ENCODE results near the gene ASS1. TPM values are rescaled to one million over a fixed set of nuclear protein-coding genes. Genes with fewer than 3 reads are reported as not detected.

ASS1 gene
- total and polyA plus RNA-seq, 2 donors (not counting 1 experiment from before 2014, with no cell fraction given), result 0.30 to 0.44 TPM

DNA sequence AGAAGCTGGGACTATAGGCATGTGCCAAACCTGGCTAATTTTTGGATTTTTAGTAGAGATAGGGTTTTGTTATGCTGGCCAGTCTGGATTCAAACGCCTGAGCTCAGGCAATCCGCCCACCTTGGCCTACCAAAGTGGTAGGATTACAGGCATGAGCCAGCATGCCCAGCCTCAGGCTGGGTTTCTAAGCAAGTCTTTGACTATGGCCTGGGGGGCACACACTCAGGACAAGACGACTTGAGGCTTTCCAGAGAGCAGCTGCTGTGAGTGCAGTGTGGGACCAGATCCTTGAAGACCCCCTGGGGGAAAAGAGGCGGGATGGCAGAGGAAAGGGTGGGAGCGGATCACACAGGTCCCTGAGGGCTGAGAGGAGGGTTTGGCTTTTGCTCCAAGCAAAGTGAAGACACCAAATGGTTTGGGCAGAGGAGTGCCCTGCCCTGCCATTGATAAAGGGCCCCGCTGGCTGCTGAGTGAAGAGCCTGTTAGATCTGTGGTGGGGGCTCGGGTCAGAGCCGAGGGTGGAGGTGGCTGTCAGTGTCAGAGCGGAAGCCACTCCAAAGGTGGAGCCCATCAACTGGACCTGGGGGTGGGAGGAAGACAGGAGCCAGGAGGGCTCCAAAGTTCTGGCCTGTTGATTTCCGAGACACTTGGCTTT, 87.8 kb downstream of the ASS1 start:
- no peaks in the 10 kb centered on the region for H3K9me3 Mint-ChIP-seq (ENCODE audit: insufficient read depth)
- no peak overlapping the region for H3K27ac Mint-ChIP-seq
- H3K4me1 ChIP-seq (ENCODE audit: control insufficient read depth in 2 of 2, insufficient read depth in 2 of 2, low read length in 2 of 2), result peaks cover 0 to 3% of the 10 kb centered on the region in 2 donors
- no peak overlapping the region for H3K4me2 ChIP-seq (replicated peaks; ENCODE audit: low read depth, low read length, poor library complexity, severe bottlenecking)
- intact Hi-C loops (cut with micrococcal nuclease), result no loop called here
- peaks cover 30% of the 10 kb centered on the region for H3K27me3 Mint-ChIP-seq
- H3K9me3 ChIP-seq (ENCODE audit: control extremely low read depth in 1 of 3, control insufficient read depth in 2 of 3, insufficient read depth in 1 of 3, low read length in 2 of 3), result no peaks in the 10 kb centered on the region
- H3K79me2 ChIP-seq (ENCODE audit: control insufficient read depth, insufficient read depth, low read length), result no peaks in the 10 kb centered on the region
- WGBS (ENCODE audit: insufficient coverage), result 86% methylated on average over 9 of the region's 10 CpGs
- ChIA-PET CTCF (no interaction called here), POLR2A (no interaction called here)
- no peak overlapping the region for H3K4me3 Mint-ChIP-seq
- ATAC-seq (ENCODE audit: low read depth) (no peak), DNase-seq (no peak)
- no peak overlapping the region for H2AFZ ChIP-seq (ENCODE audit: insufficient read depth, low read depth, low read length, poor library complexity, severe bottlenecking)
- no peak overlapping the region for H3K9ac ChIP-seq (ENCODE audit: low read length)
- H3K36me3 ChIP-seq (replicated peaks in 1 of 2; ENCODE audit: control extremely low read depth in 1 of 2, control insufficient read depth in 1 of 2, extremely low read depth in 1 of 2, insufficient read depth in 2 of 2, low read length in 1 of 2), result no peaks in the 10 kb centered on the region
- no peak overlapping the region for H3K4me3 ChIP-seq (ENCODE audit: control extremely low read depth in 1 of 5, extremely low read depth in 1 of 5, insufficient read depth in 1 of 5, low read depth in 2 of 5, low read length in 4 of 5)
- H4K20me1 ChIP-seq (ENCODE audit: control insufficient read depth, insufficient read depth, low read length, poor library complexity, severe bottlenecking), result no peaks in the 10 kb centered on the region
- peaks cover 0 to 21% (median 5%) of the 10 kb centered on the region in 4 experiments for H3K27me3 ChIP-seq (replicated peaks in 1 of 4; ENCODE audit: control extremely low read depth in 1 of 4, control insufficient read depth in 3 of 4, insufficient read depth in 4 of 4, low read length in 3 of 4)
- peaks cover 4% of the 10 kb centered on the region for H3K4me1 Mint-ChIP-seq
- TF ChIP-seq, protein P1, sequence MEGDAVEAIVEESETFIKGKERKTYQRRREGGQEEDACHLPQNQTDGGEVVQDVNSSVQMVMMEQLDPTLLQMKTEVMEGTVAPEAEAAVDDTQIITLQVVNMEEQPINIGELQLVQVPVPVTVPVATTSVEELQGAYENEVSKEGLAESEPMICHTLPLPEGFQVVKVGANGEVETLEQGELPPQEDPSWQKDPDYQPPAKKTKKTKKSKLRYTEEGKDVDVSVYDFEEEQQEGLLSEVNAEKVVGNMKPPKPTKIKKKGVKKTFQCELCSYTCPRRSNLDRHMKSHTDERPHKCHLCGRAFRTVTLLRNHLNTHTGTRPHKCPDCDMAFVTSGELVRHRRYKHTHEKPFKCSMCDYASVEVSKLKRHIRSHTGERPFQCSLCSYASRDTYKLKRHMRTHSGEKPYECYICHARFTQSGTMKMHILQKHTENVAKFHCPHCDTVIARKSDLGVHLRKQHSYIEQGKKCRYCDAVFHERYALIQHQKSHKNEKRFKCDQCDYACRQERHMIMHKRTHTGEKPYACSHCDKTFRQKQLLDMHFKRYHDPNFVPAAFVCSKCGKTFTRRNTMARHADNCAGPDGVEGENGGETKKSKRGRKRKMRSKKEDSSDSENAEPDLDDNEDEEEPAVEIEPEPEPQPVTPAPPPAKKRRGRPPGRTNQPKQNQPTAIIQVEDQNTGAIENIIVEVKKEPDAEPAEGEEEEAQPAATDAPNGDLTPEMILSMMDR (IDR thresholded peaks at IDR 0.05), result no peak
- no peak for TF ChIP-seq EZH2 (IDR thresholded peaks at IDR 0.05; ENCODE audit: borderline replicate concordance, insufficient read depth, low read depth, low read length, poor library complexity, severe bottlenecking)
- no peak overlapping the region for H3K27ac ChIP-seq (ENCODE audit: low read length in 2 of 2)

DNA sequence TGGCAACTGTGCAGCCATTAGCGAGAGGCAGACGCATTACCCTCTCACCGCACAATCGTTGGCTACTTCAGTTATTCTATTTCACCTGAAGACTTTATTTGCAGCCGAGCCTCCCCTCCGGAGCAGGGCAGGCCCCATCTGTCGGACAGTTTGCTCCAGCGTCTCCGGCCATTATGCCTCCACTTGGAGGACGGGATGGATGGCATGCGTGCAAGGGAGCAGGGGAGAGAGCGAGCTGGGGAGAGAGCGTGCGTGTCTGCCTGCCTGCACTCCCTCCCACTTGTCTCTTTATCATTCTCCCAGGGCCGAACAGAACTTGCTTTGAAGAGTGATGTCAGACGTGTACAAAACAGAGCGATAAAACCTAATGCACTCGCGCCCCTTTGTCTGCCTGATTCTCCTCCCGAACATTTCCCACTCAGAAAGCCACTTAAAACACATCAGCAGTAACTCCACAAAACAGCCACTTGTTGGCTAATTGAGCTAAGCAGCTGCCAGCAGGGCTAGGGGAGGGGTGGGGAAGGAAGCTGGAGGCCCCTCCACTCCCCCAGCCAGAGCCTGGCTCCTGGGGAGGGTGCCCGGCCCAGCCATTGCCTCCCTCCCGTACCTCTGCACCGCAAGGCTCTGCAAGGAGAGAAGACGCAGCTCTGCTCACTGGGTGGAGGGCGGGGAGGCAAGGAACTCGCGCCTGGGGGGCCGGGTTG, 91.2 kb downstream of the ASS1 start:
- Histone ChIP-seq H3K27ac (ENCODE audit: low read length in 2 of 2) (no peak overlapping the region), H3K36me3 (replicated peaks in 1 of 2; ENCODE audit: control extremely low read depth in 1 of 2, control insufficient read depth in 1 of 2, extremely low read depth in 1 of 2, insufficient read depth in 2 of 2, low read length in 1 of 2) (no peaks in the 10 kb centered on the region), H4K20me1 (ENCODE audit: control insufficient read depth, insufficient read depth, low read length, poor library complexity, severe bottlenecking) (no peaks in the 10 kb centered on the region), H3K79me2 (ENCODE audit: control insufficient read depth, insufficient read depth, low read length) (no peaks in the 10 kb centered on the region), H3K4me2 (replicated peaks; ENCODE audit: low read depth, low read length, poor library complexity, severe bottlenecking) (no peak overlapping the region), H3K27me3 (replicated peaks in 1 of 4; ENCODE audit: control extremely low read depth in 1 of 4, control insufficient read depth in 3 of 4, insufficient read depth in 4 of 4, low read length in 3 of 4) (peaks cover 0 to 41% (median 7%) of the 10 kb centered on the region in 4 experiments), H2AFZ (ENCODE audit: insufficient read depth, low read depth, low read length, poor library complexity, severe bottlenecking) (no peak overlapping the region), H3K4me3 (ENCODE audit: control extremely low read depth in 1 of 5, extremely low read depth in 1 of 5, insufficient read depth in 1 of 5, low read depth in 2 of 5, low read length in 4 of 5) (no peak overlapping the region), H3K9ac (ENCODE audit: low read length) (no peak overlapping the region), H3K9me3 (ENCODE audit: control extremely low read depth in 1 of 3, control insufficient read depth in 2 of 3, insufficient read depth in 1 of 3, low read length in 2 of 3) (no peaks in the 10 kb centered on the region), H3K4me1 (ENCODE audit: control insufficient read depth in 2 of 2, insufficient read depth in 2 of 2, low read length in 2 of 2) (peaks cover 0 to 3% of the 10 kb centered on the region in 2 donors)
- no peaks in the 10 kb centered on the region for H3K9me3 Mint-ChIP-seq (ENCODE audit: insufficient read depth)
- intact Hi-C loops (cut with micrococcal nuclease), result no loop called here
- H3K4me3 Mint-ChIP-seq, result no peak overlapping the region
- 35% methylated on average over 15 of the region's 28 CpGs for WGBS (ENCODE audit: insufficient coverage)
- ChIA-PET CTCF (no interaction called here), POLR2A (no interaction called here)
- DNase-seq (no peak), ATAC-seq (ENCODE audit: low read depth) (no peak)
- no peak for TF ChIP-seq EZH2 (IDR thresholded peaks at IDR 0.05; ENCODE audit: borderline replicate concordance, insufficient read depth, low read depth, low read length, poor library complexity, severe bottlenecking)
- TF ChIP-seq, protein P1 (IDR thresholded peaks at IDR 0.05), result no peak
- H3K27me3 Mint-ChIP-seq, result peaks cover 54% of the 10 kb centered on the region
- no peak overlapping the region for H3K27ac Mint-ChIP-seq
- H3K4me1 Mint-ChIP-seq, result peaks cover 8% of the 10 kb centered on the region
